SU-DHL-6 (cell line): ENCODE data around the gene MYO1D.

ENCODE experiments used
- H2AFZ ChIP-seq: fragments of 200-600 bp; sonication (generic); 2 replicates; pipeline ENCODE4 v1.6.1; 2014; ENCODE audit warnings: low read depth, mild to moderate bottlenecking, moderate library complexity, mixed read lengths, antibody characterized with exemption, low read length; ENCODE audit not compliant: severe bottlenecking
- H3F3A ChIP-seq: fragments of 200-600 bp; shearing (Covaris generic); 2 replicates; pipeline ENCODE4 v1.6.0; 2016; ENCODE audit warnings: antibody characterized with exemption, mild to moderate bottlenecking; ENCODE audit not compliant: insufficient read depth
- H3K27ac ChIP-seq: fragments of 200-600 bp; sonication (generic); 2 replicates; pipeline ENCODE4 v1.5.1; 2016; ENCODE audit warnings: low read depth, mild to moderate bottlenecking, low read length, moderate library complexity, mixed read lengths
- H3K27me3 ChIP-seq: fragments of 200-600 bp; sonication (generic), shearing (Covaris generic); 2 replicates; pipeline ENCODE4 v1.6.0; 2014; ENCODE audit warnings: mild to moderate bottlenecking, low read length
- H3K36me3 ChIP-seq: fragments of 200-600 bp; sonication (generic); 2 replicates; pipeline ENCODE4 v1.6.1; 2014; ENCODE audit warnings: mild to moderate bottlenecking, low read length, mixed read lengths
- H3K4me2 ChIP-seq: fragments of 300-600, 200-600 bp; shearing (Covaris generic), sonication (generic); 2 replicates; pipeline ENCODE4 v1.6.0; 2014; ENCODE audit warnings: low read length, low read depth, mild to moderate bottlenecking; ENCODE audit not compliant: poor library complexity, severe bottlenecking
- H3K4me3 ChIP-seq: fragments of 200-600 bp; sonication (generic); 2 replicates; pipeline ENCODE4 v1.5.1; 2014; ENCODE audit warnings: antibody characterized with exemption, low read length, mild to moderate bottlenecking, mixed read lengths; ENCODE audit not compliant: insufficient read depth, poor library complexity, severe bottlenecking
- H3K79me2 ChIP-seq: fragments of 200-600 bp; sonication (generic); 2 replicates; pipeline ENCODE4 v1.6.1; 2014; ENCODE audit warnings: mild to moderate bottlenecking, low read length, moderate library complexity; ENCODE audit not compliant: insufficient read depth
- H3K9ac ChIP-seq: fragments of 200-600 bp; sonication (generic); 2 replicates; pipeline ENCODE4 v1.7.0; 2014; ENCODE audit warnings: mild to moderate bottlenecking, low read length
- H3K9me2 ChIP-seq: fragments of 200-600 bp; sonication (generic); replicated peaks from 2 replicates; pipeline ENCODE4 v1.6.1; 2014; ENCODE audit warnings: low read length; ENCODE audit not compliant: insufficient read depth
- H3K9me3 ChIP-seq: fragments of 200-600 bp; sonication (generic); 2 replicates; pipeline ENCODE4 v1.6.1; 2014; ENCODE audit warnings: low read length, mixed read lengths; ENCODE audit not compliant: insufficient read depth
- H4K20me1 ChIP-seq: fragments of 200-600 bp; sonication (generic); 2 replicates; pipeline ENCODE4 v1.6.1; 2014; ENCODE audit warnings: low read depth, mild to moderate bottlenecking, antibody characterized with exemption, low read length, moderate library complexity, mixed read lengths
- EZH2phosphoT487 ChIP-seq: fragments of 200-600 bp; sonication (generic), shearing (Covaris generic); conservative IDR thresholded peaks from 2 replicates; pipeline ENCODE4 v1.6.1; 2018; ENCODE audit warnings: mild to moderate bottlenecking, antibody characterized with exemption, low read length, moderate library complexity, mixed read lengths
- TF ChIP-seq, protein P1 (sequence below): fragments of 200-600 bp; sonication (generic); IDR thresholded peaks from one replicate; pipeline ENCODE4 v1.5.1; 2017; ENCODE audit warnings: antibody characterized with exemption, mild to moderate bottlenecking, low read length, moderate library complexity; ENCODE audit not compliant: insufficient read depth, poor library complexity, severe bottlenecking

MYO1D gene

DNA sequence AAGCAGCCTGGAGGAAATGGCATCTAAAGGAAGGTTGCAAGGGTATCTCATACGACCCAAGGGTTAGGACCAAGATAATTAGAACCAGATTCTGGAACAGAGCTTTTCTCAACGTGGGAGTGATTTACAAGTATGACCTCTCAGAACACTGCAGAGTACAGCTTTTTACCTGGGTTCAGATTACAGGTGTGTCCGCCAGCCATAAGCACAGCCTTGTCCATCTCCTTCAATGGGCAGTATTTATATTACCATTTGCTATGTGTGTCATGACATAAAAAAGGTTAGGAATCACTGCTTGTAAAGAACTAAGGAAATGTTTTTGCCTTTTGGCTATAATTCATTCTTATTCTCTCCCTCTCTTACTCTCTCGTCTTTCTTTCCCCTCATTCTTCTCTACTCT, 36.7 kb downstream of the MYO1D start:
- no peak overlapping the region for H3K9ac ChIP-seq
- H3K27ac ChIP-seq: no peak overlapping the region
- H3F3A ChIP-seq: no peaks in the 10 kb centered on the region
- H3K27me3 ChIP-seq: no peaks in the 10 kb centered on the region
- TF ChIP-seq, protein P1, sequence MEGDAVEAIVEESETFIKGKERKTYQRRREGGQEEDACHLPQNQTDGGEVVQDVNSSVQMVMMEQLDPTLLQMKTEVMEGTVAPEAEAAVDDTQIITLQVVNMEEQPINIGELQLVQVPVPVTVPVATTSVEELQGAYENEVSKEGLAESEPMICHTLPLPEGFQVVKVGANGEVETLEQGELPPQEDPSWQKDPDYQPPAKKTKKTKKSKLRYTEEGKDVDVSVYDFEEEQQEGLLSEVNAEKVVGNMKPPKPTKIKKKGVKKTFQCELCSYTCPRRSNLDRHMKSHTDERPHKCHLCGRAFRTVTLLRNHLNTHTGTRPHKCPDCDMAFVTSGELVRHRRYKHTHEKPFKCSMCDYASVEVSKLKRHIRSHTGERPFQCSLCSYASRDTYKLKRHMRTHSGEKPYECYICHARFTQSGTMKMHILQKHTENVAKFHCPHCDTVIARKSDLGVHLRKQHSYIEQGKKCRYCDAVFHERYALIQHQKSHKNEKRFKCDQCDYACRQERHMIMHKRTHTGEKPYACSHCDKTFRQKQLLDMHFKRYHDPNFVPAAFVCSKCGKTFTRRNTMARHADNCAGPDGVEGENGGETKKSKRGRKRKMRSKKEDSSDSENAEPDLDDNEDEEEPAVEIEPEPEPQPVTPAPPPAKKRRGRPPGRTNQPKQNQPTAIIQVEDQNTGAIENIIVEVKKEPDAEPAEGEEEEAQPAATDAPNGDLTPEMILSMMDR: no peak
- no peak for TF ChIP-seq EZH2phosphoT487
- H3K36me3 ChIP-seq: no peaks in the 10 kb centered on the region
- no peaks in the 10 kb centered on the region for H3K9me3 ChIP-seq
- H3K79me2 ChIP-seq: no peaks in the 10 kb centered on the region
- no peak overlapping the region for H2AFZ ChIP-seq
- no peak overlapping the region for H3K4me2 ChIP-seq
- H3K4me3 ChIP-seq: no peak overlapping the region
- H3K9me2 ChIP-seq: no peaks in the 10 kb centered on the region
- no peaks in the 10 kb centered on the region for H4K20me1 ChIP-seq

DNA sequence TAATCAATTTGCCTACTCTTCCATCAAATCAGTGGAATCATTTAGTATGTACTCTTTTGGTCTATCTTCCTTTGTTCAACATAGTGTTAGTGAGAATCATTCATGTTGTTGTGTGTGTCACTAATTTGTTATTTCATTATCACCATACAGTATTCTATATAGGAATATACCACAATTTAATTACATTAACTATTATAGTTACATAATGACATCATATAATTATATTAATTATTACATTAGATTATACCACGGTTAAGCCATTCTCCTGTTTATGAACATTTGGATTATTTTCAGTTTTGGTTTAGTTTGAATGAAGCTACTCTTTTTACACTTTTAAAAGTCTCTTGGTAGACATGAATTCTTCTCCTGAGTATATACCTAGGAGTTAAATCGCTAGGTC, 40.4 kb downstream of the MYO1D start:
- no peak overlapping the region for H3K4me2 ChIP-seq
- no peaks in the 10 kb centered on the region for H3K27me3 ChIP-seq
- no peaks in the 10 kb centered on the region for H4K20me1 ChIP-seq
- no peak overlapping the region for H2AFZ ChIP-seq
- H3K36me3 ChIP-seq: no peaks in the 10 kb centered on the region
- no peak overlapping the region for H3K9ac ChIP-seq
- no peaks in the 10 kb centered on the region for H3K9me2 ChIP-seq
- H3K79me2 ChIP-seq: no peaks in the 10 kb centered on the region
- no peak overlapping the region for H3K4me3 ChIP-seq
- no peaks in the 10 kb centered on the region for H3K9me3 ChIP-seq
- H3F3A ChIP-seq: no peaks in the 10 kb centered on the region
- no peak overlapping the region for H3K27ac ChIP-seq
- TF ChIP-seq, protein P1: no peak
- TF ChIP-seq EZH2phosphoT487: no peak

DNA sequence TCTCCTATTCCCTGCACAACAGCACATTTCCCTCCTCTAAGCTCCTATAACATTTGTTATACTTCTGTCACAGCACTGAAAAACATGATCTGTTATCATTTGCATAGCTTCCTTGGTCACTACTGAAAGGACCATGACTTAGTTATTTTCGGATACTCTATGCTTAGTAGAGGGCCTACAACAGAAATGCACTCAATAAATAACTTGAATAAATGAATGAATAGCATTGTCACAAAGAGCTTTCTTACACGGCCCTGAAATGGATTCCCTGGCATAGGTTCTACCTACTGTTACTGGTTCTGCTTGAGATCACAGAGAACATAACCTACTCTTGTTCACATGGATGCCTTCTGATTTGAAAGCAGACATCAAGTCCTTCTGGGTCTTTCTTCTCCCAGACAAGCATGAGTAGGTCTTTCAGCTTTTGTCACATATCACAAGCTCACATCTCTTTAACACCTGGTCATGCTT, 41.6 kb downstream of the MYO1D start:
- Histone ChIP-seq H2AFZ (no peak overlapping the region), H3K9me2 (no peaks in the 10 kb centered on the region)

More for the DNA sequence above, 41.6 kb downstream of the MYO1D start:
- Histone ChIP-seq H4K20me1 (no peaks in the 10 kb centered on the region), H3F3A (no peaks in the 10 kb centered on the region), H3K4me3 (no peak overlapping the region), H3K27ac (no peak overlapping the region), H3K79me2 (no peaks in the 10 kb centered on the region), H3K27me3 (no peaks in the 10 kb centered on the region), H3K9me3 (no peaks in the 10 kb centered on the region), H3K36me3 (no peaks in the 10 kb centered on the region), H3K4me2 (no peak overlapping the region), H3K9ac (no peak overlapping the region)
- TF ChIP-seq, protein P1: no peak
- no peak for TF ChIP-seq EZH2phosphoT487
